GM19395 (cell line): ENCODE results near the gene JUND.

Experiments
- ATAC-seq: cut with Tn5 transposase; IDR thresholded peaks from one replicate; pipeline ENCODE4 v1.9.1; 2021; ENCODE audit warnings: mild to moderate bottlenecking, moderate library complexity; ENCODE audit not compliant: unreplicated experiment

Gene JUND

DNA sequence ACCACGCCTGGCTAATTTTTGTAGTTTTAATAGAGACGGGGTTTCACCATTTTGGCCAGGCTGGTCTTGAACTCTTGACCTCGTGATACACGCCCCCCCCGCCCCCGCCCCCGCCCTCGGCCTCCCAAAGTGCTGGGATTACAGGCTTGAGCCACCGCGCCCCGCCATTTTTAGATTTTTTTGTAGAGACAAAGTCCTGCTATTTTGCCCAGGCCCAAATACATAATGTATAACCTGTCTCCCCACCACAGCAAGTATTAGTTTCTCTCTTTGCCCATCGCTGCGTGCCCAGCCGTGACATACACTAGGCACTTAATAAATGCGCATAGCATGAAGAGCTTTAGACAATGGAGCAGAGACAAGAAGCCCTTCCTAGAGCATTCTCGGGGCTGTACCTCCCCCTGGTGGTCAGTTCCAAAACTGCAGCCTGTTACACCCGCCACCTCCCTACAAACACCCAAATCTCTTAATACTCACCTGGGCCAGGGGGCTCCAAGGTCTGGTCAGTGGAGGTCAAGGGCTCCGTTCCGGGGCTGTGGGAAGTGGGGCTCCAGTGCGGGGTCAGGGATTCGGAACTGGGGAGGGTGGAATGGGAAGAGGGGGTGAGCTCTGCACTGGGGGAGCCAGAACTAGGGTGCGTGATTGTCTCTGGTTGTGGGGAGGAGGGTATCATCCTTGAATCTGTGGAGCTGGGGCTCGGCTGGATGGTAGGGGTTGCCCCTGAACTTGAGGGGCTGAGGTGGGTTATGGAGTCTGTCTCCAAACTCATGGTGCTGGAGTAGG is 29.6 kb downstream of the JUND start:
- ATAC-seq = no peak

DNA sequence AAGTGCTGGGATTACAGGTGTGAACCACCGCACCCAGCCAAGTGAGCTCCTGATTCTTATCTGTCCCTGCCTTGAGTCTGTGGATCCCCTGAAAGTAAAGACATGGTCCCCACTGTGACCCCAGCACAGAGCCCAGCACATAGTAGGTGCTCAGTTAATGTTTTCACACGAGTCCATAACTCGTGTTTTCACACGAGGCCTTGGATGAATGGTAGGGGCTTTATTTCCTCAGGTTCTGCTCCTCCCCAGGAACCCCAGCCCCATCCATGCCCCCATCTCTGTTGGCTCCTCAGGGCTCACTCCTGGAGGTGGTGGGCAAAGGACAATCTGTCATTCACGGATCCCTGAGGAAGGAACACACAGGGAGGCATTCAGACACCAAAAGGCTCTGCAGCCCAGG is 31.6 kb downstream of the JUND start:
- ATAC-seq = no peak

DNA sequence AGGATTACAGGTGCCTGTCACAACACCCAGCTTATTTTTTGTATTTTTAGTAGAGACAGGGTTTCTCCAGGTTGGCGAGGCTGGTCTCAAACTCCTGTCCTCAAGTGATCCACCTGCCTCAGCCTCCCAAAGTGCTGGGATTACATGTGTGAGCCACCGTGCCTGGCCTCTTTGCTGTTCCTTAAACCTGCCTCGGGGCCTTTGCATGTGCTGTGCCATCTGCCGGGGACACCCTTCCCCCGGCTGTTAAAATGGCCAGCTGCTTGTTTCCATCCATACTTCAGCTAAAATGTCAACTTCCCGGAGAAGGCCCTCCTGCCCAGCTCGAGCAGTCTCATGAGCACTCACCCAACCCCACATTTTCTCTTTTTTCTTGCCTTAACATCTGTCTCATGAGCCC is 36.1 kb downstream of the JUND start:
- no peak for ATAC-seq

DNA sequence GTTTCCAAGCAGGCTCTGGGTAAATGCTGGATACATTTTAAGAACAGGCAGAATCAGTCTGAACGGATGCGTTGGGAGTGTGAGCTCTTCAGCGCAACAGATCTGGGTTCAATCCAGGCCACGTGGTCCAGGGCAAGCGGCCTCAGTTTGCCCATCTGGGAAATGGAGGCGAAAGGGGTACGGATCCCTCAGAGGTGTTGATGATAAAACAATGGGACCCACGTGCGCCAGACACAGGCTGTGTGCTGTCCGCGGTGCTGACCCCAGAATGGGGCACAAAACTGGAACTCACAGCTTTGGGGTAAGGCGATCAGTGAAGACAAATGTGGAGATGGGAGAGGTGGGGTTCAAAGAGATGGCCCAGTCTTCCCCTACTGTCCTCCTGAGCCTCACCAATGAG is 42.1 kb downstream of the JUND start:
- ATAC-seq = no peak

DNA sequence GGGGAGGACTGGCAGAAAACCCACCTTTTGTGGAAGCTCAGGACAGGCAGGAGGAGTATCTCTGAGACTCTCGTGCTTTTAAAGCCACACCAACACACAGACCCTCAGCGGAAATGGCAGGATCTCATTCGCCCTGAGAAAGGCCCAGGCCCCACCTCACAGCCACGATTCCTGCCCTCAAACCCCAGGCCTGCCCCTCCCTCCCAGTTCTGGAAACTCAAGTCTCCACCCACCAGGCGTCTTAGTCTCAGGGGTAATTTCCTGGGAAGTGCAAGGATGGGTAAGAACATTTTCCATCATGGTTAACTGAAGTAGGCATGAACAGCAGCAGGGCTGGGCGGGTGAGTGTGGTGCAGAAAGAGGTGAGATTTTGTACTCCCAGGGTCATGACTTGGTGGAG is 47.2 kb downstream of the JUND start:
- ATAC-seq = no peak

DNA sequence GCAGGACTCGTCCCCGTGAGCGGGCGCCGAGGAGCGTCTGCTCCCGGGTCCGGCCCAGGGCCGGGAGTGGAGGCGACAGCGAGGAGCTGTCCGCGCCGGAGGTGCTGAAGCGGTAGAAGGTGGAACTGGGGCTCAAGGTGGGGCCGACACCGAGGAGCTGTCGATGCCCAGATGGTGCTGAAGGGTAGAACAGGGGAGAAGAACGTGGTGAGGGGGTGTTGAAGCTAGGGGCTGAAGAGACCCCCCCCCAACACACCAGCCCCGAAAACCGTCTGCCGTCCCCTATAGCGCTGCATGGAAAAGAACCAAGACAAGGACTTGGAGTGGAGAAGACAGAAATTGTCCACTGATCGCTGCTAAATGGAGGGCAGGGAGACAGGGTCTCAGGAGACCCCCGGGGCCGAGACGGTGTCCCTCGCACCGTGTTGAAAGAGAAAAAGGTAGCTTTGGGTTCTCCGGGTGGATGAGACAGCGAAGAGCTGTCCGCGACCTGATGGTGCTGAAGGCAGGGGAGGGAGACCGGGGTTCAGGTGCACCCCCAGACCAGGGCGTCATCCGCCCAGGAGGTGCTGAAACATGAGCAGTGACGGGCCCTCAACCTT is 48.1 kb downstream of the JUND start:
- no peak for ATAC-seq

DNA sequence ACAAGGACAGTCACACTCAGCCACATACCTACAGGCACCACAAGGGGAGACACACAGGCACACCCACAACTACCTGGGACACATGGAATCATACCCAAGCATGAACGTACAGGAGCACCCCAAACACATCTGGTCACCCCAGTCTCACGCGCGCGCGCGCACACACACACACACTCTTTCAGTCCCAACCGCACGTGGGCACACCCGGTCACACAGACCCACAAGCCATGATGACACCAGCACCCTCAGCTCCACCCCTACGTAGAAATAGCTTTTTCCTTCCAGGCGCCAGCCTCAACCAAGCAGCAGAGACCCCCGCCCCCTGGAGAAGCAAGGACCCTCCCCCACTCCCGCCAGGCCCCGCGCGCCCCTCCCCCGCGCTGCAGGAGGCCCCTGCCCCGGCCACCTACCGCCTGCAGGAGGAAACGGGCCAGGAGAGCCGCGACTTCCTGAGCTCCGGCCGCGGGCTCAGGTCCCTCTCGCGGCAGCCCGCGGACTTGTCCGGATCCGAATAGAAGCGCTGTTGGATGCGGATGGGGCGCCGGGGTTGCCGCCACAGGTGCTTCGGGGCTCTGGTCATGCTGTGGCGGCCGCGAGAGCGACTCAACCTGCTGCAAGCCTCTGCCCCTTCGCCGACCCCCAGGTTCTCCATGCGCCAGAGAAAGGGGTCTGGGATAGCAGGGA is 48.7 kb downstream of the JUND start:
- no peak for ATAC-seq

DNA sequence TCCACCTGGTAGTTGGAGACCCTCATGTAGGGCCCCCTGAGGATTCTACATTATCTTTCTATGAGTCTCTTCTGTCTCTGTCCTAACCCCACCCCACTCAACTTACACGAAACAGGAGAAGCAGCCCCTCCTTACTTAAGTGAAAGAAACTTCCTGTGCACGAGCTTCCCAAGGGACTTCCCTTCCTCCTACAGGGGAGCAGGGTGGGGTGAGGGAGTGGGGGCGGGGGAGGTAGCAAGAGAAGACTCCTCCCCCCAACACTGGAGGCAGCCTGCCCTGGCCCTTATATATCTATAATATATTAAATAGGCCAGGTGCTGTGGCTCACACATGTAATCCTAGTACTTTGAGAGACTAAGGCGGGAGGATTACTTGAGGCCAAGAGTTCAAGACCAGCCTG is 49.6 kb downstream of the JUND start:
- no peak for ATAC-seq

DNA sequence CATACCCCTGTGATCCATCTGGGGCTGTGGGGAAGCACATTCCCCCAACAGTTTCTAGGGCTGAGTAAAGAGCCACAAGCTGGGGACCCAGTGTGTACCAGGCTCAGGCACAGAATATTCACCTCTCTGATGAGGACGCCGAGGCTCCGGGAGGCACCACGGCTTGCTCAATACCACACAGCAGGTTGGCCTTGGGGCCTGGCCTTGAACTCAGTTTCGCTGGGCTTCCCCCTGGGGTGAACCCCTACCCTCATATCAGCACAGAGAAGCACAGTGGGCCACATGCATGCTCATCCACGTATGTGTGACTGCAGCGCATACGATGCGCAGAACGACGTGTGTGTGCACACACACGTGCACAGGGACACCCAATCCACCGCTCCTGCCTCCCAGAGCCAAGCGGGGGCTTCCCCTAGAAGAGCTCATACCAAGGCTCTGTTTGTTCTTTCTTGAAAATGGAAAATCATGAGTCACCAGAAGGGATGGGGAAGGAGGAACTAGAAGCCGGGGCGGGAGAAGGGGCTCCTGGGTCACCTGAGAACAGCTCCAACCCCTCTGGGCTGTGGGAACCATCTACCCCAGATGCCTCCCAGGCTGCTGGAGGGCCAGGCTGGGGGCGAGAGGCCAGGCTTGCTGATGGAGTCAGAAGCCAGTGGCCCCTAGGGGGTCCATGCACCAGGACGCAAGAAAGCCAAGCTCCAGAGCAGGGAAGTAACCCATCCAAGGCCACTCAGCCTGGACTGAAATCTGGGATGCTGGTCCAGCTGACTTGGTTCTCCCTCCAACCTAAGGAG is 50.3 kb downstream of the JUND start:
- no peak for ATAC-seq

DNA sequence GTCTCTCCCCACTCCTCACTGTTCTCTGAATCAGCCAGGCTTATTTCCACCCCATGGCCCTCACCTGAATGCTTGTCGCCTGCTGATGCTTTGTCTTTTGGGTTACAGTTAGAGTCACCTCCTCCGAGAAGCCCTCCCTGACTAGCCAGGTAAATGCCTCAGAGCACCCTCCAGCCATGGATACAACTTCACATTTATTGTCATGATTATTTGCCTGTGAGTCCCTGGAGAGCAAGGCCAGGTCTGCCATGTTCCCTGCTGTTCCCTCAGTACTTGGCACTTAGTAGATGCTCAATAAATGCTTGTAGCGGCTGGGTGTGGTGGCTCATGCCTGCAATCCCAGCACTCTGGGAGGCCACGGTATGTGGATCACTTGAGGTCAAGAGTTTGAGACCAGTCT is 51.5 kb downstream of the JUND start:
- ATAC-seq = no peak
